SU-DHL-6 (cell line): Measurements from ENCODE around the gene FBH1.

Experiments used
- CTCF ChIP-seq: fragments of 200-600 bp; sonication (generic); IDR thresholded peaks from one replicate; pipeline ENCODE4 v1.5.1; 2017; ENCODE audit warnings: antibody characterized with exemption, mild to moderate bottlenecking, low read length, moderate library complexity; ENCODE audit not compliant: insufficient read depth, poor library complexity, severe bottlenecking
- EZH2phosphoT487 ChIP-seq: fragments of 200-600 bp; sonication (generic), shearing (Covaris generic); conservative IDR thresholded peaks from 2 replicates; pipeline ENCODE4 v1.6.1; 2018; ENCODE audit warnings: mild to moderate bottlenecking, antibody characterized with exemption, low read length, moderate library complexity, mixed read lengths

GRCh38 chr10:5876181-5876768, 13.8 kb upstream of the FBH1 start:
- TF ChIP-seq CTCF (no peak), EZH2phosphoT487 (no peak)
